GM13976 (cell line): ENCODE measurements around the gene LRRC8D.

ENCODE experiments used
- DNase-seq: peaks from one replicate; pipeline ENCODE4 v3.0.0; 2012; ENCODE audit warnings: low spot score
- in situ Hi-C: fragments of 300-500 bp; cut with MboI; formaldehyde crosslinking; loops from one replicate; pipeline ENCODE4 v1.12.0; 2022; ENCODE audit warnings: low sequenced_read_pairs, mixed read lengths, inconsistent platforms; ENCODE audit not compliant: unreplicated experiment
- TF ChIP-seq, protein P1 (sequence below): IDR thresholded peaks from 2 replicates; pipeline ENCODE4 v1.5.1; 2012; ENCODE audit warnings: borderline replicate concordance, mild to moderate bottlenecking; ENCODE audit not compliant: insufficient read depth; ENCODE audit errors: extremely low read depth, missing control alignments, control extremely low read depth

Gene LRRC8D

DNA sequence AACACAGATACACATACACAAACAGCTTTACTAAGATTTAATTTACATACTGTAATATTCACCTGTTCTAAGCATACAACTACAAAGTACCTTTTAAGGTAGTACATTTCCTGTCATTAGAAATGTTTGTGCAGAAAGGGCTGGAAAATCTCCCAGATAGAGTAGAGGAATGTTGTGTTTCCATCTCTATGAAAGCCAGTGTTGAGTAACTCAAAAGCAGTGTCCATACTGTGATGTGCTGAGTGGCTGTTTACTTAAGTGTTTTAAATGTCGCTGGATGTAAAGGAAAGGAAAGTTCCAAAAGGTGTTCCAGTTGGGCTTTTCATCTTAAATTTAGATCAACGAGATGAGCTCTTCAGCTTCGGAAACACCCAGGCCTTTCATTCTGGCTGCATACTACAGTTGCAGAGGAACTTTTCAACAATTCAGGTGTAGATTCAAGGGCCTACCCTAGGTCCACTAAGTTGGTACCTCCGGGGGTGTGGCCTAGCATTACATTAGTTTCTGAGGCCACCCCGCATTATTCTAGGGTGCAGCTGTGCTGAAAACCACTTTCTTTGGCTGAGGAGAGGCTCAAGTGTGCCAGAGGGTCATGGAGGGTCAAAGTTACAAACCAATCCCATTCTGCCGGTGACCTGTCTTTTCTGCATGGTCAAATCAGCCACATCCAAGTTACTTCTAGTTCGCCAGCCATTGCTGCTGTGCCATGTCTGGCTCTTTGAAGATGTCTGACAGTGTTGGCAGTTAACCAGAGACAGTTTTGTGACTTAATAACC lies 78.1 kb downstream of the LRRC8D start:
- DNase-seq, result no peak
- TF ChIP-seq, protein P1, sequence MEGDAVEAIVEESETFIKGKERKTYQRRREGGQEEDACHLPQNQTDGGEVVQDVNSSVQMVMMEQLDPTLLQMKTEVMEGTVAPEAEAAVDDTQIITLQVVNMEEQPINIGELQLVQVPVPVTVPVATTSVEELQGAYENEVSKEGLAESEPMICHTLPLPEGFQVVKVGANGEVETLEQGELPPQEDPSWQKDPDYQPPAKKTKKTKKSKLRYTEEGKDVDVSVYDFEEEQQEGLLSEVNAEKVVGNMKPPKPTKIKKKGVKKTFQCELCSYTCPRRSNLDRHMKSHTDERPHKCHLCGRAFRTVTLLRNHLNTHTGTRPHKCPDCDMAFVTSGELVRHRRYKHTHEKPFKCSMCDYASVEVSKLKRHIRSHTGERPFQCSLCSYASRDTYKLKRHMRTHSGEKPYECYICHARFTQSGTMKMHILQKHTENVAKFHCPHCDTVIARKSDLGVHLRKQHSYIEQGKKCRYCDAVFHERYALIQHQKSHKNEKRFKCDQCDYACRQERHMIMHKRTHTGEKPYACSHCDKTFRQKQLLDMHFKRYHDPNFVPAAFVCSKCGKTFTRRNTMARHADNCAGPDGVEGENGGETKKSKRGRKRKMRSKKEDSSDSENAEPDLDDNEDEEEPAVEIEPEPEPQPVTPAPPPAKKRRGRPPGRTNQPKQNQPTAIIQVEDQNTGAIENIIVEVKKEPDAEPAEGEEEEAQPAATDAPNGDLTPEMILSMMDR, result no peak
- in situ Hi-C loops, result no loop called here

DNA sequence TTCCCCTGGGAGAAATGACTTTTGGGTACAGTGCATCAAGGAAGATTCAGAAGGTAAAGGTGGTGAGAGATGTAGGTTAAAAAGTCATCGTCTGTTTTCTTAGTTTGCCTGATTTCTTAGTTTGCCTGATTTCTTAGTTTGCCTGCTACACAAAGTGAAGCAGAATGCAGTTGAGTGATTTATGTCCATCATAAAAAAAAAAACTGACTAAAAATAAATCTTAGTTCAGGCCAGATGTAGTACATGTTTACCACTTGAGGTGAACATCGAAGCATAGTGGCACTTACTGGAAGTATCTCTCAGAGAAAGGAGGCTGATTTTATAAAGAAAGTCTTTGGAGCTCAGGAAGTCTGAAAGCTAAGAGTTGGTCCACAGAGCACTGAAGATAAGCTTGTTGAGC lies 79.5 kb downstream of the LRRC8D start:
- in situ Hi-C loops, result no loop called here
- TF ChIP-seq, protein P1, result no peak
- DNase-seq, result no peak

DNA sequence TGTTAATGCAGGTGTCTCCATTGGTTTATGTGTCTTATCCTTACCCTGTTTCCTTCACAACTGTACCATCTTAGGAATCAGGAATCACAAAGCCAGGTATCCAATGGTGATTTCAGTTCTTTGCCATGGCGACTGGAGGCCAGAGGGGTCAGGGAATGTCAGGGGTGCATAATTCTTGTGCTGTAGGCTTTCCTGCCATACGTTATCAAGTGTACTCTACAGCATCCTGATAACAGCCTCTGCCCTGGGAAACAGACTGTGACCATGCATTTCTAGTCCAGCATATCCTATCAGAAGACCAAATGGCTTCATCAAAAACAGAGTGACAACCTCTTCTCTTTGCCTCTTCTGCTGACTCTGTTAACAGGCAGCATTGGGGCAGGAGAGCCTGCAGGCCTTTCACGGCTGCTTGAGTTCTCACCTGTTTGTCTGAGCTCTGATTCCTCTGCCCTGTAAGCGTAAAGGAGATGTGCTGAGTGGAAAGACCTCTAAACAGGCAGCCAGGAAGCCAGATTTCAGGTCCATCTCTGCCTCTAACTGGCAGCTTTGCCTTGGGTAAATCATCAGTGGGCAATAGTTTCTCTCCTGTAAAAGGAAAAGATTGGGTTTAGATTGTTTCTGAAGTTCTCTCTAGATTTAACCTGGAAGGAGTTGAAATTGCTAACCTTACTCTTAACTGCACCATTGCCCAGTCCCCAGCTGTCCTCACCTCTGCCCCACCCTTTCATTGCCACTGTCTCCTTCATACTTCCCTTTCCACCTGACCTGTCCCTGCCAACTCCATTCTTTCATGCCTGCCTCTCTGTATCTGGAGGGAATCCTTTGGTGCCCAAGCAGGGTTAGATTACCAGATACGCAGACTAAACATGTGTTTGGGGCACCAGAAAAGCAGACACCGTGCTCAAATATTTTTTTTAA lies 80.2 kb downstream of the LRRC8D start:
- no peak for DNase-seq
- TF ChIP-seq, protein P1, result no peak
- in situ Hi-C loops, result no loop called here

DNA sequence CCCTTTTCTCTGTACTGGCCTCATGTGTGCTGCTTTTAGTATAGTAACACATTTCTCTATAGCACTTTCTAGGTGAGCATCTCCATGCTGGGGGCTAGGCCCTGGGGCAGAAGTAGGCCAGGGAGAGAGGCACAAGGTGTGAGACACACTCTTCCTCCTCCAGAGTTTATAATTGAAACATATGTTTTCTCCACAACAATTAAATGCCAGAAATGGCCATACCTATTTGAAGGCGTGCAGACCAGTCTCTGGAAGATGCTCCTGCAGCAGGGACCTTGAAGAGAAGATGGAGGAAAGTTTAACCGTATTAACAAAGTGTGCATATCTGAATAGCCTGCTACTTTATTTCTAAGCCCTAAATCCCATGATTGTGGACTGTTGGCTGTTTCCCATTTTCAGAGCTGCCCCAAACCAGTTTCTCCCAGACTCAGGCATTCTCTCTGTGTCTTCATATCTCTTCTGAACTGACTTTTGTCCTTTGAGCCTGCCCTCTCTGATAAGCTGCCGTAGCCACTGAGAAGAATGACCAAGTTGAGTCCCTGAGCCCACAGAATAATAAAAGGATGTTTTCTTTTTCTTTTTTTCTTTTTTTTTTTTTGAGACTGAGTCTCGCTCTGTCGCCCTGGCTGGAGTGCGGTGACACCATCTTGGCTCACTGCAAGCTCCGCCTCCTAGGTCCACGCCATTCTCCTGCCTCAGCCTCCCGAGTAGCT lies 81.3 kb downstream of the LRRC8D start:
- in situ Hi-C loops, result no loop called here
- DNase-seq, result no peak
- TF ChIP-seq, protein P1, result no peak

DNA sequence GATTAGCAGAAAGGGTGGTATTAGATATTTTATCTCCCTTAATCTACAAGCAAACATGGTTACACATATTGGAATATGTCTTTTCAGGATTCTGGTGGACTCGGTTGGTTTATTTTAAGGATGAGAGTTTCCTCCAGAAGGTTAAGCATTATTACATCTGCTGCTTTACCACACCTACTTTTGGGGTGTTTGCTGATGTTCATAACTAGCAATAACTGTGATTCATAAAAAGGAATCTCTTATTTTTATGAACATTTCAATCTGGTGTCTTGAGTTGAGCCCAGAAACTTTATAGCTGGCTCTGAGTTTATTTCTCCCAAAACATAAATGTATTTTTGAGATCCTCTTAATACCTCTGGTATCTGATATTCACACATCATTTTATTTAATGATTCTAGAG lies 82.7 kb downstream of the LRRC8D start:
- TF ChIP-seq, protein P1, result no peak
- in situ Hi-C loops, result no loop called here
- no peak for DNase-seq
